Measurements from ENCODE around the gene MAP3K12. TPM values are rescaled to one million over a fixed set of nuclear protein-coding genes. Genes with fewer than 3 reads are reported as not detected.
"Not testable (repeated sequence)": the region's sequence is repeated elsewhere in the genome, so short reads cannot be mapped to it uniquely, and the experiment has no call there.

Gene MAP3K12
- total RNA-seq, 1 experiment from 2014 or later: 6.3 TPM

GRCh38 chr12:53492830-53493609, 6.2 kb downstream of the MAP3K12 start:
- DNase-seq (ENCODE audit: extremely low read depth, low read depth): peak; percentile 76

GRCh38 chr12:53492188-53492587, 7.1 kb downstream of the MAP3K12 start:
- no peak for DNase-seq (ENCODE audit: extremely low read depth, low read depth)

DNA sequence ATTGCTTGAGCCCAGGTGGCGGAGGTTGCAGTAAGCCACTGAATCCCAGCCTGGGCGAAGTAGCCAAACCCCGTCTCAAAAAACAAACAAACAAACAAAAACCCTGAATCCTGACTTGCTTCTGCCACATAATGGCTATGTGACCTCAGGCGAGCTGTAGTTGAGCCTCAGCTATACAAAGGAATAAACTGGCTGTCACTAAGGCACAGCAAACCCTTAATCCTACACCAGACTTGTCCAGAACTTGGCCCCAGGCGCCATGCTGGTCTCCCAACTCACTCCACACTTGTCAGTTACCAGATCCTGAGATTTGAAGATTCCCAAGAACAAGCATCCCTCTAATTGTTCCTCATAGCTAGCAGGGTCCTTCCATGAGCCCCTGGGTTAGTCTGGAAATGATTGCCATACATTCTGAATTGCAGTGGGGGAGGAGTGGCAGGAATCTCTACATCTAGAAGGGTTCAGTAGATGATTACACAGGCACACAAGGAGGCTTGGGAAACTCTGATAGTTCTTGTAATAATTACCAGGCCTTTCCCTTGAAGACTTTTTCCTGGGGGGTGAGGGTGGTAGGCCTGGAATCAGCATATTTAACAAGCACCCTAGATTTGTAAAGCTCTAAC, 9.9 kb downstream of the MAP3K12 start:
- no peak for DNase-seq (ENCODE audit: extremely low read depth, low read depth)

- no peak for DNase-seq (ENCODE audit: extremely low read depth, low read depth)
Measured at GRCh38 chr12:53486736-53487487, 12.3 kb downstream of the MAP3K12 start.

GRCh38 chr12:53485955-53486735, 13.1 kb downstream of the MAP3K12 start:
- no peak for DNase-seq (ENCODE audit: extremely low read depth, low read depth)

DNA sequence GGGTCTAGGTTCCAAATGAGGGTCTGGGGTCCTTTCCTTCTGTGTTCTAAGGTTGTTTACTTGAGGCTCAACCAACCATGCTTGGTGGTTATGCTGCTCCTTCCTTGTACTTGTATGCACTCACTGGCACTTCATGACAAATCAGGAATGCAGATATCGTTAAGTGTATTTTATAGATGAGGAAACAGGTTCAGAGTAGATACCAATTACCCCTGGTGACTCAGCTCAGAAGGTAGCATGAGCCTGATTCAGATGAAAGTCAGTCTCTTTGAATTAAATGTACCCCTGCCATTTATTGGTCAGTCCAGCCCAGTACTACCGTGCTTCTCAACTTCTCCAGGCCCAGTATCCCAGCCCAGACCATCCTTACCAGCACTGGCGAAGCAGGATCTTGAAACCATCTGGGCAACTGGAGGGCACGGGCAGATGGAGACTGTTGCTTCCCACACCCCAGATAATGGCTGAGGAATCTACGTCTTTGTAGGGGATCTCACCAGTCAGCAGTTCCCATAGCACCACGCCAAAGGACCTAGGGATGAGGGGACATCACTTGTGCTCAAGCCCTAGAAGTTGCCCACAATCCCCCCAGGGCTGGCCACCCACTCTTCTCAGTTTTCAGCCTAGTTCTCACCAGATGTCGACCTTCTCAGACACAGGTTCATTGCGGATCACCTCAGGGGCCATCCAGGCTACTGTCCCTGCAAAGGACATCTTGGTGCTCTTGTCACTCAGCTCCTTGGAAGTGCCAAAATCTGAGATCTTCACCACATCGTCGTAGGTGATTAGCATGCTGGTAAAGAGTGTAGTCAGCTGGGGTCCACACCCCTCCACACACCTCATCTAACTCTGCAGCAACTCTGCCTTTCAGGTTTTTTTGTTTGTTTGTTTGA, 14.3 kb downstream of the MAP3K12 start:
- no peak for DNase-seq (ENCODE audit: extremely low read depth, low read depth)

DNA sequence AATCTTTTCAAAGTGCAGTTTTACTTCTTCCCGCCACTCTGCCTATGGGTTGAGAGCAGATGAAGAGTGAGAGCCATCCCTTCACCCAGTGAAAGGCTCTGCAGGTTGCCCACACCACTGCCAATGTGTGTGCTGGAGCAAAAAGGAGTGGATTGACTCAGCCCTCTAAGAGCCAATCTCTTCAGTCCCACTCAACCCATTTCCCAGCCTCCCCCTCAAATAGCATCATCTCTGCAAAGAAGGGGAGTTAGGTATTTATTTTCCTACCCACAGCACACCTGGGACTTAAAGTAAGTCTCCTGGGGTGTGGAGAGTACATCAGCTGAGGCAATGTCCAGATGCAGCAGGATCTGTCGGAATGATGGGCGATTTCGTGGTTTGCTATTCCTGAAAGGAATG, 15.3 kb downstream of the MAP3K12 start:
- DNase-seq (ENCODE audit: extremely low read depth, low read depth): no peak

DNA sequence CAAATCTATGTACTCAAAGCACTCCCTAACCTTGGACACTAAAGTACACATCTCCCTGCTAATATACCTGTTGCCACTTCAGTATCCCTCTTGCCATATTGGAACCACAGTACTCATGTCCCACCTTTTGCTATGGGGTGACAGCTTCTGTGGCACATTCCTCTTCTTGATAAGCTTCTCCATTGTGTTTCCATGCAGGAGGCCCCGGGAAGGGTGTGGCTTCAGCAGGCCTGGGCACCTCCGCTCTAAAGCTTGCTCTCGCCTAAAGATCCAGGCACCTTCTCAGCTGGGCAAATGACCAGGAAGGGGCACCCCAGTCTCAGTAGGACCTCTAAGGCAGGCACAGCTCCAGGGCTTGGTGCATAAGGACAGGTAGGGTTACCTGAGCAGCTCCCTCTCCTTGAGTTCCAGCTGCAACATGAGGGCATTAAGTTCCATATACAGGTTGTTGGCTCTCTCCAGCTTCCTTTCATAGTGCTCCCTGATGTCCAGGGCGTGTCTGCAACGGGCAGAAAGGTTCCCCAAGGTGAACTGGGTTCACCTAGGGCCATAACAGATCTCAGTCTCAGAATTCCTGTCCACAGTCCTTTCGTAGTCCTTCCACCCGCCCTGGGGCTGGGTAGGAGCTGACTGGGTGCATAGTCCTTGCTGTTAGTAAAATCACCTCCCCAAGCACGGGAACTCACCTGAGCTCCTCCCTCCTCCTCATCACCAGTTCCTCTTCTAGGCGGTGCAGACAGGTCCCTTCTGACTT, 15.9 kb downstream of the MAP3K12 start:
- DNase-seq (ENCODE audit: extremely low read depth, low read depth): no peak

DNA sequence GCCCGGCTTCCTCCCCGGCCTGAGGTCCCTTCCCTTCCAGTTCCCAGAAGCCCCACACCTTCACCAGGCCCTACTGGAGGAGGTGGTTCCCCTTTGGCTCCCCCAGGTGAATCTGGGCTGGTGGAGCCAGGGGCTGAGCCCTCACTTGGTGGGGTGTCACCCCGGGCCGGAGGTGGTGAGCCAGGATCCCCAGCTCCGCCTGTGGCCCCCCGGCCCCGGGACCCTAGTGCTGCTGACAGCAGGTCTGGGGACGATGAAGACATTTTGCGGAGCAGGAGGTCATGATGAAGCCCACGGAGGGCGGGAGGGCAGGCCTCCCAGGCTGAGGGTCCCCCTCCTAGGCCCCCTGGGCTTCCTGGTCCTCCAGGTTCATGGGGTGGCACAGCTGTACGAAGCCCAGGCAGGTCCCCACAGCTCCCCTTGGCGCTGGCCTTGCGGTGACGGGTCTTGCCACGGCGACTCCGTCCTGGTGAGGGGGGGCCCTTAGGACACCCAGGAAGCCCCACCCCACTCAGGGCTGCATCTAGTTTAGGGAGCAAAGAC, 16.6 kb downstream of the MAP3K12 start:
- DNase-seq (ENCODE audit: extremely low read depth, low read depth): no peak

GRCh38 chr12:53481939-53482586, 17.2 kb downstream of the MAP3K12 start:
- no peak for DNase-seq (ENCODE audit: extremely low read depth, low read depth)

DNA sequence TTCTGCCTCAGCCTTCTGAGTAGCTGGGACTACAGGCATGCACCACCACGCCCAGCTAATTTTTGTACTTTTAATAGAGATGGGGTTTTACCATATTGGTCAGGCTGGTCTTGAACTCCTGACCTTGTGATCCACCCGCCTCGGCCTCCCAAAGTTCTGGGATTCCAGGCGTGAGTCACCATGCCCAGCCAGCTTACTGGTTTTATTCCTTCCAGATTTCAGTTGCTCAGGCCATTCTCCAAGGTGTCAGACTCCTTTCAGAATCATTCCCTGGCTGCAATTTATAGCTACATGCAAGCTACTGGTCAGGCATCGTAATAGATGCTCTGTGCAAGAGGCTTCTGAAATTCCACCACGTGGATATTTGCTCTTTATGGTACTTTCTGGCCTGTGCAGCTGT, 17.8 kb downstream of the MAP3K12 start:
- not testable (repeated sequence) for DNase-seq (ENCODE audit: extremely low read depth, low read depth)

GRCh38 chr12:53480491-53481442, 18.5 kb downstream of the MAP3K12 start:
- DNase-seq (ENCODE audit: extremely low read depth, low read depth): no peak

DNA sequence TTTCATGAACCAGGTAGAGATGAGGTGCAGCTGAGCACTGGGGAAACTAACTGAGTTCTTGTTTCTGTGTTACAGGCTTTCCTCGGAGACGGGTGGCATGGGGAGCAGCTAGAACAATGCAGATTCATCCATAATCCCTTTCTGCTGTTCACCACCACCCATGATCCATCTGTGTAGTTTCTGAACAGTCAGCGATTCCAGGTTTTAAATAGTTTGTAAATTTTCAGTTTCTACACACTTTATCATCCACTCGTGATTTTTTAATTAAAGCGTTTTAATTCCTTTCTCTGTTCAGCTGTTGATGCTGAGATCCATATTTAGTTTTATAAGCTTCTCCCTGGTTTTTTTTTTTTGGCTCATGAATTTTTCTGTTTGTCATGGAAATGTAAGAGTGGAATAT, 19.9 kb downstream of the MAP3K12 start:
- DNase-seq (ENCODE audit: extremely low read depth, low read depth): no peak

GRCh38 chr12:53478865-53479264, 20.4 kb downstream of the MAP3K12 start:
- DNase-seq (ENCODE audit: extremely low read depth, low read depth): no peak

GRCh38 chr12:53476769-53477209, 22.5 kb downstream of the MAP3K12 start:
- DNase-seq (ENCODE audit: extremely low read depth, low read depth): peak; percentile 44

DNA sequence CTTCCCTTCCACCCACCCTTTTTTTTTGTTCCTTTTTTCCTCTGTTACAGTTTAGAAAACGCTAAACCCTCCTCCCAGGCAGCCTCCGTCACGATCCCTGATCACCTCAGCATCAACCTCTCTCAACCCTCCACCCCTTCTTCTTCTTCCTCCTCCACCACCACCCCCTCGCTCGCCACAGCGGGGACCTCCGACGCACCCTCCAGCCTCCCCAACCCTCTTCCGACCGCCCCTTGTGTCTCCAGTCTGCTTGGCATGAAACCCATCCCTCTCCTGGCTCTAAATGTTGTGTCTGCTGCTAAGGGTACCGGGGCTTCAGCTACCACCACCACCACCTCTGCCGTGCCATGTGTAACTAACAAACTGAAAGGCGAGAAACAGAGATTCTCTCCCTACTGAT, 24.4 kb downstream of the MAP3K12 start:
- DNase-seq (ENCODE audit: extremely low read depth, low read depth): no peak

DNA sequence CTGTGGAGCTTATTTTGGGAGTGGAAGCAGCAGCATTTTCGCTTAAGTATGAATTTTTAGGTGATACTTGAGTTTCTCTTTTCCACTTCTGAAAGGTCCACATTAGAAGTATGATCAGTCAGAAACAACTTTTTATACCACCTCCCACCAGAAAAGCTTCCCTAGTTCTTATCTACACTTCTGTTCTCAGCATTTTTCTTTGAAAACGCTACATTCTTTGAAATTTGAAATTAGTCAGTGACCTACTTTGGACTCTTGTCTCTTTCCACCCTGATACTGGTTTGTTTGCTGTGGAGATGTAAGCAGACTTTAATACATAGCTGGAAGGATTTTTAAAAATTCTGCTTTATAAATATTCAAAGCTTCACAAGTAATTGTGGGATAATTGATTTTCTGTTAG, 25.2 kb downstream of the MAP3K12 start:
- DNase-seq (ENCODE audit: extremely low read depth, low read depth): no peak

Measured in NCI-H460 (cell line).